ENCODE results near the gene CAV3. TPM values are rescaled to one million over a fixed set of nuclear protein-coding genes. Genes with fewer than 3 reads are reported as not detected.

The CAV3 gene
- total RNA-seq, 1 experiment from 2014 or later = not detected

DNA sequence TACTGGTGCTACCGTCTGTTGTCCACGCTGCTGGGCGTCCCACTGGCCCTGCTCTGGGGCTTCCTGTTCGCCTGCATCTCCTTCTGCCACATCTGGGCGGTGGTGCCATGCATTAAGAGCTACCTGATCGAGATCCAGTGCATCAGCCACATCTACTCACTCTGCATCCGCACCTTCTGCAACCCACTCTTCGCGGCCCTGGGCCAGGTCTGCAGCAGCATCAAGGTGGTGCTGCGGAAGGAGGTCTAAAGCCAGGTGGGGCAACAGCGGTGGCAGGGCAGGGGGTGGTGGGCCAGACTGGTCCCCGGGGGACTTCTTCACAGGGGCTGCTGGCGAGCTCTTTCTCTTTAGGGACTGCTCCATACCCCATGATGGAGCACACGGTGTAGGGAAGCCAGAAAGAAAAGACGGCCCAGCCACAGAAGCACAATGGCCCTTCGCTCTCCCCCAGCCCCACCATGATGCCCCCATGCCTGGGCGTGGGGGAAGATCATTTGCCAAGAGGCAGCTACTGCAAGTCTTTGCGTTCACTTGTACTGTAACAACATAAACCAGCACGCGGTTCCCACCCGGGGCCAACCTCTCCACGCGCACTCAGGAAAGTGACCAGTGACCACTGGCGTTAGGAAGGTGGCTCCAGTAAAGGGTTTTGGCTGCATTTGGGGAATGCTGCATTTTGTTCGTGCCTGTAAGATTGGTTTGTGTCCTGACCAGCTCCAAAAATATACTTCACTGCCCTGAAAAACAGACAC is 12.2 kb downstream of the CAV3 start:
- DNase-seq = peak in 1 of 2 experiments; percentile 23
- no peak overlapping the region for H3K4me3 ChIP-seq (ENCODE audit: low read depth, low read length)
- no peaks in the 10 kb centered on the region for H3K9me3 ChIP-seq
- no peaks in the 10 kb centered on the region for H3K36me3 Mint-ChIP-seq (ENCODE audit: insufficient read depth, unreplicated experiment)
- intact Hi-C loops (cut with micrococcal nuclease; ENCODE audit: unreplicated experiment) = no loop called here
- H3K9me3 Mint-ChIP-seq (ENCODE audit: unreplicated experiment) = no peaks in the 10 kb centered on the region
- no peaks in the 10 kb centered on the region for H3K27me3 Mint-ChIP-seq (ENCODE audit: insufficient read depth, unreplicated experiment)
- H3K36me3 ChIP-seq (ENCODE audit: control insufficient read depth, insufficient read depth, low read length) = no peaks in the 10 kb centered on the region
- POLR2A ChIA-PET = no interaction called here
- peaks cover 15% of the 10 kb centered on the region for H3K4me1 Mint-ChIP-seq (ENCODE audit: low read depth, unreplicated experiment)
- H3K4me1 ChIP-seq = peaks cover 17% of the 10 kb centered on the region
- TF ChIP-seq, protein P1, sequence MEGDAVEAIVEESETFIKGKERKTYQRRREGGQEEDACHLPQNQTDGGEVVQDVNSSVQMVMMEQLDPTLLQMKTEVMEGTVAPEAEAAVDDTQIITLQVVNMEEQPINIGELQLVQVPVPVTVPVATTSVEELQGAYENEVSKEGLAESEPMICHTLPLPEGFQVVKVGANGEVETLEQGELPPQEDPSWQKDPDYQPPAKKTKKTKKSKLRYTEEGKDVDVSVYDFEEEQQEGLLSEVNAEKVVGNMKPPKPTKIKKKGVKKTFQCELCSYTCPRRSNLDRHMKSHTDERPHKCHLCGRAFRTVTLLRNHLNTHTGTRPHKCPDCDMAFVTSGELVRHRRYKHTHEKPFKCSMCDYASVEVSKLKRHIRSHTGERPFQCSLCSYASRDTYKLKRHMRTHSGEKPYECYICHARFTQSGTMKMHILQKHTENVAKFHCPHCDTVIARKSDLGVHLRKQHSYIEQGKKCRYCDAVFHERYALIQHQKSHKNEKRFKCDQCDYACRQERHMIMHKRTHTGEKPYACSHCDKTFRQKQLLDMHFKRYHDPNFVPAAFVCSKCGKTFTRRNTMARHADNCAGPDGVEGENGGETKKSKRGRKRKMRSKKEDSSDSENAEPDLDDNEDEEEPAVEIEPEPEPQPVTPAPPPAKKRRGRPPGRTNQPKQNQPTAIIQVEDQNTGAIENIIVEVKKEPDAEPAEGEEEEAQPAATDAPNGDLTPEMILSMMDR (IDR thresholded peaks at IDR 0.05; ENCODE audit: insufficient read depth in 1 of 2, low read depth in 1 of 2, low read length in 1 of 2, severe bottlenecking in 1 of 2, unreplicated experiment in 1 of 2) = no peak
- no TSS peak for BruUV-seq (replicated peaks)
- CTCF ChIA-PET = no interaction called here
- no peak overlapping the region for H3K4me3 Mint-ChIP-seq (ENCODE audit: unreplicated experiment)
- H3K27me3 ChIP-seq (replicated peaks; ENCODE audit: control insufficient read depth, insufficient read depth, low read length) = no peaks in the 10 kb centered on the region
- H3K27ac Mint-ChIP-seq (ENCODE audit: unreplicated experiment) = no peak overlapping the region

DNA sequence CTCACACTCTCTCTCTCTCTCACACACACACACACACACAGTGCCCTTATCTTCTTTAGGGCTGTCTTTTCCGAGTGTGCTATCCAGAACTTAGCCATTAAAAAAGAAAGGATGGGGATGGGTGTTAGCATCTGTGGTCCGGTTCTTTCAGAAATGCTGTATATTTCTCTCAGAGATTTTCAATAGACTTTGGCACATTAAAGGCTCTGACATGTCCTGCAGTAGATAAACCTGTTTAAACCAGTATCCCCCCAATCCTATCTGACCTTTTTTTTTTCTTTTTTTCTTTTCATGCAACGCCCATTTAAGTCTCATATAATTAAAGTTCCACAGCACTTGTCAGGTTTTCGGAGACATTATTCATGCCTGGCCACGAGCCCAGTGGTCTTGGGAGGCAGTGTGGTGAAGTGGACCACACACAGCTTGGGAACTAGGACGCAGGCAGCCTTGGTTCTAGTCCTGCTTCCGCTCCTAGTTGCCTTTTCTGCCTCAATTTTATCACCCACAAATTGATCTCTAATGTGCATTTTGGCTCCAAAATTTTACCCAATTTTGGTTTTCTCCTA is 13.3 kb downstream of the CAV3 start:
- Histone ChIP-seq H3K9me3 (no peaks in the 10 kb centered on the region), H3K27me3 (replicated peaks; ENCODE audit: control insufficient read depth, insufficient read depth, low read length) (no peaks in the 10 kb centered on the region), H3K4me3 (ENCODE audit: low read depth, low read length) (no peak overlapping the region), H3K4me1 (peaks cover 8% of the 10 kb centered on the region), H3K36me3 (ENCODE audit: control insufficient read depth, insufficient read depth, low read length) (no peaks in the 10 kb centered on the region)
- Mint-ChIP-seq H3K27ac (ENCODE audit: unreplicated experiment) (no peak overlapping the region), H3K4me1 (ENCODE audit: low read depth, unreplicated experiment) (peaks cover 11% of the 10 kb centered on the region), H3K9me3 (ENCODE audit: unreplicated experiment) (no peaks in the 10 kb centered on the region), H3K27me3 (ENCODE audit: insufficient read depth, unreplicated experiment) (no peaks in the 10 kb centered on the region), H3K36me3 (ENCODE audit: insufficient read depth, unreplicated experiment) (no peaks in the 10 kb centered on the region), H3K4me3 (ENCODE audit: unreplicated experiment) (no peak overlapping the region)
- CTCF ChIA-PET = no interaction called here
- POLR2A ChIA-PET = no interaction called here
- TF ChIP-seq, protein P1 (IDR thresholded peaks at IDR 0.05; ENCODE audit: insufficient read depth in 1 of 2, low read depth in 1 of 2, low read length in 1 of 2, severe bottlenecking in 1 of 2, unreplicated experiment in 1 of 2) = no peak
- no peak for DNase-seq
- BruUV-seq (replicated peaks) = no TSS peak
- intact Hi-C loops (cut with micrococcal nuclease; ENCODE audit: unreplicated experiment) = no loop called here

DNA sequence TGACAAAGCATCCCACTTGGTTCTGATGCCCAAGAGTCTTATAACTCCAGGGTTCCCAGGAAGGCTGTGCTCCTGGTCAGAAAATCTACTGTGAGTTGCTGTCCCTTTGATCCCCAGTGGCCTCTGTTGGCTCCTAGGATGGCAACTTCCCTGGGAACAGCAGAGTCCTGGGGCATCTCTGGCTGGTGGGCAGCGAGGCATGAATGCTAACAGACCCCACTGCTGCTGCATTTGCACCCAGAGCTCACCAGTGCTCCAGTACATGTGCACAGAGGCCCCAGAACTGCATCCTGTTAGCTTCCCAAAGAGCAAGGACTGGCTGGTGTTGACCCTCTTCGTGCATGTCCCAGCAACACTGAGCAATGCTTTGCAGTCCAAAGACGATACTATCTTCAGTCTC is 15.7 kb downstream of the CAV3 start:
- Mint-ChIP-seq H3K36me3 (ENCODE audit: insufficient read depth, unreplicated experiment) (no peaks in the 10 kb centered on the region), H3K4me1 (ENCODE audit: low read depth, unreplicated experiment) (no peaks in the 10 kb centered on the region), H3K4me3 (ENCODE audit: unreplicated experiment) (no peak overlapping the region), H3K9me3 (ENCODE audit: unreplicated experiment) (no peaks in the 10 kb centered on the region), H3K27ac (ENCODE audit: unreplicated experiment) (no peak overlapping the region), H3K27me3 (ENCODE audit: insufficient read depth, unreplicated experiment) (no peaks in the 10 kb centered on the region)
- Histone ChIP-seq H3K9me3 (no peaks in the 10 kb centered on the region), H3K4me1 (no peaks in the 10 kb centered on the region; the same call in 1 of the 2 replicates), H3K27me3 (replicated peaks; ENCODE audit: control insufficient read depth, insufficient read depth, low read length) (no peaks in the 10 kb centered on the region), H3K36me3 (ENCODE audit: control insufficient read depth, insufficient read depth, low read length) (no peaks in the 10 kb centered on the region), H3K4me3 (ENCODE audit: low read depth, low read length) (no peak overlapping the region)
- DNase-seq = peak in 1 of 2 experiments; percentile 6
- TF ChIP-seq, protein P1 (IDR thresholded peaks at IDR 0.05; ENCODE audit: insufficient read depth in 1 of 2, low read depth in 1 of 2, low read length in 1 of 2, severe bottlenecking in 1 of 2, unreplicated experiment in 1 of 2) = no peak
- BruUV-seq (replicated peaks) = no TSS peak
- ChIA-PET POLR2A (no interaction called here), CTCF (no interaction called here)
- intact Hi-C loops (cut with micrococcal nuclease; ENCODE audit: unreplicated experiment) = no loop called here

Data from Caco-2 (cell line).